GM10248 (cell line): ENCODE results near the gene PPP1R8.
"Not testable (repeated sequence)": the region's sequence is repeated elsewhere in the genome, so short reads cannot be mapped to it uniquely, and the experiment has no call there.

Source experiments
- CTCF ChIA-PET: fragments of 300-600 bp; sonication (Branson Sonifier 250); formaldehyde crosslinking; extraction: SDS; loops from one replicate; lab custom pipeline; 2021; ENCODE audit warnings: antibody characterized with exemption; lab: Yijun Ruan, JAX
- POLR2A ChIA-PET: fragments of 350-650 bp; sonication (Branson Sonifier 250); formaldehyde crosslinking; extraction: SDS; loops from one replicate; lab custom pipeline; 2020; ENCODE audit warnings: antibody characterized with exemption; lab: Yijun Ruan, JAX
- DNase-seq: peaks from one replicate; pipeline ENCODE4 v3.0.0; 2012; ENCODE audit errors: extremely low spot score
- CTCF ChIP-seq: IDR thresholded peaks from 2 replicates; pipeline ENCODE4 v1.5.1; 2012; ENCODE audit warnings: mild to moderate bottlenecking, low read depth; ENCODE audit errors: extremely low read depth, missing control alignments, control extremely low read depth

Gene PPP1R8

GRCh38 chr1:27868932-27869718, 38.5 kb downstream of the PPP1R8 start:
- TF ChIP-seq CTCF: no peak
- peak; percentile 59 for DNase-seq
- ChIA-PET CTCF (interaction anchor here (0.6 to 0.8 kb wide), 2 partner anchors 11 to 15 kb away, joined by 3 read pairs; no protein-coding TSS in a partner anchor), POLR2A (no interaction called here)

- TF ChIP-seq CTCF: no peak
- ChIA-PET CTCF (interaction anchor here (0.6 to 0.8 kb wide), 2 partner anchors 12 to 14 kb away, joined by 3 read pairs; no protein-coding TSS in a partner anchor), POLR2A (no interaction called here)
- no peak for DNase-seq
Observed at GRCh38 chr1:27869719-27870085, 39.1 kb downstream of the PPP1R8 start.

- POLR2A ChIA-PET, CTCF ChIA-PET, DNase-seq: not testable (repeated sequence)
Observed at GRCh38 chr1:27871076-27871475, 40.5 kb downstream of the PPP1R8 start.

- ChIA-PET CTCF (interaction anchor here (0.8 kb wide), 1 partner anchor 15 kb away, joined by 3 read pairs; no protein-coding TSS in a partner anchor), POLR2A (interaction anchor here (0.8 kb wide), 1 partner anchor 12 kb away, joined by 7 read pairs; no protein-coding TSS in a partner anchor)
- DNase-seq: peak; percentile 91
- no peak for TF ChIP-seq CTCF
Observed at GRCh38 chr1:27872059-27872801, 41.6 kb downstream of the PPP1R8 start, which contains the start of gene THEMIS2. THEMIS2 (plus strand) TSS chr1:27872544; CDS start chr1:27872572, 28 bp downstream.

- DNase-seq: no peak
- ChIA-PET POLR2A (interaction anchor here (0.5 to 1.4 kb wide), 4 partner anchors 10 to 206 kb away, joined by 3 to 11 read pairs (median 6); no protein-coding TSS in a partner anchor), CTCF (interaction anchor here (0.8 kb wide), 1 partner anchor 15 kb away, joined by 3 read pairs; no protein-coding TSS in a partner anchor)
- no peak for TF ChIP-seq CTCF
Observed at GRCh38 chr1:27872802-27873551, 42.4 kb downstream of the PPP1R8 start.

- DNase-seq: no peak
- ChIA-PET POLR2A (interaction anchor here (0.5 to 2.1 kb wide), 4 partner anchors 14 to 723 kb away, joined by 4 to 11 read pairs (median 6); no protein-coding TSS in a partner anchor), CTCF (interaction anchor here (1.6 to 1.9 kb wide), 2 partner anchors 9 to 10 kb away, joined by 4 to 5 read pairs; no protein-coding TSS in a partner anchor)
- no peak for TF ChIP-seq CTCF
Observed at GRCh38 chr1:27873671-27874384, 43.2 kb downstream of the PPP1R8 start.
